ENCODE data around the gene CMTM1.

Gene CMTM1

DNA sequence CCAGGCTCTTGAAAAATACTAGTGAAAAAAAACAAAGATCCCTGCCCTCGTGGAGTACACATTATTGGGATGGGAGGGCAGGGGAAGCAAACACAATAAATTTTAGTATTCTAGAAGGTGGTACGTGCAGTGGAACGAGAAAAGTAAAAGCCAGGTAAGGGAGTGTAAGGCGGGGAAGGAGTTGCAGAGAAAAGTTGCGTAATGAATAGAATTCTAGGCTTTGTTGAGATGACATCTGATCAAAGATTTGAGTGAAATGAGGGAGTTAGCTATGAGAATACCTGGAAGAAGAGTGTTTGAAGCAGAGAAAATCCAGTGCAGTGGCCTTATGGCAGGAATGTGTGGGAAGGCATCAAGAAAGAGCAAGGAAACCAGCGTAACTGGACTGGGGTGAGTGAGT lies 11.7 kb upstream of the CMTM1 start:
- ATAC-seq (ENCODE audit: insufficient read depth, low read depth) (no peak), DNase-seq (no peak)
- H3K79me2 ChIP-seq (ENCODE audit: insufficient read depth, low read length): peaks cover 87% of the 10 kb centered on the region
- peaks cover 91% of the 10 kb centered on the region for H3K4me1 ChIP-seq (ENCODE audit: insufficient read depth, low read length)
- no peaks in the 10 kb centered on the region for H3K27me3 ChIP-seq (ENCODE audit: insufficient read depth, low read length, poor library complexity)
- H3K4me3 ChIP-seq (ENCODE audit: low read depth in 1 of 2, low read length in 2 of 2): peak overlapping the region in 1 of 2 experiments; percentile 86; a peak in 2 of 4 replicates
- no peak for TF ChIP-seq EZH2 (IDR thresholded peaks at IDR 0.05; ENCODE audit: borderline replicate concordance, low read depth, low read length, severe bottlenecking)
- TF ChIP-seq, protein P1, sequence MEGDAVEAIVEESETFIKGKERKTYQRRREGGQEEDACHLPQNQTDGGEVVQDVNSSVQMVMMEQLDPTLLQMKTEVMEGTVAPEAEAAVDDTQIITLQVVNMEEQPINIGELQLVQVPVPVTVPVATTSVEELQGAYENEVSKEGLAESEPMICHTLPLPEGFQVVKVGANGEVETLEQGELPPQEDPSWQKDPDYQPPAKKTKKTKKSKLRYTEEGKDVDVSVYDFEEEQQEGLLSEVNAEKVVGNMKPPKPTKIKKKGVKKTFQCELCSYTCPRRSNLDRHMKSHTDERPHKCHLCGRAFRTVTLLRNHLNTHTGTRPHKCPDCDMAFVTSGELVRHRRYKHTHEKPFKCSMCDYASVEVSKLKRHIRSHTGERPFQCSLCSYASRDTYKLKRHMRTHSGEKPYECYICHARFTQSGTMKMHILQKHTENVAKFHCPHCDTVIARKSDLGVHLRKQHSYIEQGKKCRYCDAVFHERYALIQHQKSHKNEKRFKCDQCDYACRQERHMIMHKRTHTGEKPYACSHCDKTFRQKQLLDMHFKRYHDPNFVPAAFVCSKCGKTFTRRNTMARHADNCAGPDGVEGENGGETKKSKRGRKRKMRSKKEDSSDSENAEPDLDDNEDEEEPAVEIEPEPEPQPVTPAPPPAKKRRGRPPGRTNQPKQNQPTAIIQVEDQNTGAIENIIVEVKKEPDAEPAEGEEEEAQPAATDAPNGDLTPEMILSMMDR (IDR thresholded peaks at IDR 0.05; ENCODE audit: borderline replicate concordance, extremely low read depth, low read length, poor library complexity, severe bottlenecking): no peak
- peak overlapping the region; percentile 71 for H3K9ac ChIP-seq (ENCODE audit: low read depth, low read length)
- H2AFZ ChIP-seq (ENCODE audit: low read depth, low read length): no peak overlapping the region
- peak overlapping the region; percentile 97; the same call in 1 of the 2 replicates for H3K27ac ChIP-seq (ENCODE audit: low read length)
- peaks cover 46% of the 10 kb centered on the region; the same call in 1 of the 2 replicates for H4K20me1 ChIP-seq (ENCODE audit: insufficient read depth, low read length)
- peak overlapping the region; percentile 70 for H3K4me2 ChIP-seq (ENCODE audit: insufficient read depth, low read length)
- H3K9me3 ChIP-seq (ENCODE audit: insufficient read depth, low read length, severe bottlenecking): no peaks in the 10 kb centered on the region
- H3K36me3 ChIP-seq (ENCODE audit: insufficient read depth, low read length): peaks cover 61% of the 10 kb centered on the region

DNA sequence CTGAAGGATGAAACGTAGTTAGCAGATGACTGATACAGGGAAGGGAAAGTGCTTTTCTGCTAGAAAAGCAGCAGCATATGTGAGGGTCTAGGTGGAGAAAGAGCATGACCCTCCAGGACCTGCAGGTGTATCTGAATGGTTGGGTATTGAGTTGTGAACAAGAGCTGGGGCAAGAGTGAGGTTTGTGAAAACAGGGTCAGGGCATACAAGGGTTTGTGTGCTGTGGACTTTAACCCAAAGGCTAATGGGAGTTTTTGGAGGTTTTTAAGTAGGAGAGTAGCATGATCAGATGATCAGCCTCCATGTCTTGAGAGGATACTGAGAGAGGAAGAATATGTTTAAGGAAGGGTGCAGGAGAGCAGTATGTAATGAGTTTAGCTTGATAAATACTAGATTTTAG lies 6.1 kb upstream of the CMTM1 start:
- peaks cover 97% of the 10 kb centered on the region for H3K79me2 ChIP-seq (ENCODE audit: insufficient read depth, low read length)
- peaks cover 57% of the 10 kb centered on the region; the same call in 1 of the 2 replicates for H4K20me1 ChIP-seq (ENCODE audit: insufficient read depth, low read length)
- no peak for TF ChIP-seq EZH2 (IDR thresholded peaks at IDR 0.05; ENCODE audit: borderline replicate concordance, low read depth, low read length, severe bottlenecking)
- TF ChIP-seq, protein P1 (IDR thresholded peaks at IDR 0.05; ENCODE audit: borderline replicate concordance, extremely low read depth, low read length, poor library complexity, severe bottlenecking): no peak
- peak overlapping the region; percentile 28 for H3K4me2 ChIP-seq (ENCODE audit: insufficient read depth, low read length)
- peaks cover 77% of the 10 kb centered on the region for H3K4me1 ChIP-seq (ENCODE audit: insufficient read depth, low read length)
- H3K27ac ChIP-seq (ENCODE audit: low read length): peak overlapping the region; percentile 59
- peaks cover 96% of the 10 kb centered on the region for H3K36me3 ChIP-seq (ENCODE audit: insufficient read depth, low read length)
- no peak for ATAC-seq (ENCODE audit: insufficient read depth, low read depth)
- no peak overlapping the region for H3K4me3 ChIP-seq (ENCODE audit: low read depth in 1 of 2, low read length in 2 of 2)
- DNase-seq: no peak
- H3K9me3 ChIP-seq (ENCODE audit: insufficient read depth, low read length, severe bottlenecking): no peaks in the 10 kb centered on the region
- no peak overlapping the region for H2AFZ ChIP-seq (ENCODE audit: low read depth, low read length)
- H3K9ac ChIP-seq (ENCODE audit: low read depth, low read length): no peak overlapping the region
- H3K27me3 ChIP-seq (ENCODE audit: insufficient read depth, low read length, poor library complexity): no peaks in the 10 kb centered on the region

DNA sequence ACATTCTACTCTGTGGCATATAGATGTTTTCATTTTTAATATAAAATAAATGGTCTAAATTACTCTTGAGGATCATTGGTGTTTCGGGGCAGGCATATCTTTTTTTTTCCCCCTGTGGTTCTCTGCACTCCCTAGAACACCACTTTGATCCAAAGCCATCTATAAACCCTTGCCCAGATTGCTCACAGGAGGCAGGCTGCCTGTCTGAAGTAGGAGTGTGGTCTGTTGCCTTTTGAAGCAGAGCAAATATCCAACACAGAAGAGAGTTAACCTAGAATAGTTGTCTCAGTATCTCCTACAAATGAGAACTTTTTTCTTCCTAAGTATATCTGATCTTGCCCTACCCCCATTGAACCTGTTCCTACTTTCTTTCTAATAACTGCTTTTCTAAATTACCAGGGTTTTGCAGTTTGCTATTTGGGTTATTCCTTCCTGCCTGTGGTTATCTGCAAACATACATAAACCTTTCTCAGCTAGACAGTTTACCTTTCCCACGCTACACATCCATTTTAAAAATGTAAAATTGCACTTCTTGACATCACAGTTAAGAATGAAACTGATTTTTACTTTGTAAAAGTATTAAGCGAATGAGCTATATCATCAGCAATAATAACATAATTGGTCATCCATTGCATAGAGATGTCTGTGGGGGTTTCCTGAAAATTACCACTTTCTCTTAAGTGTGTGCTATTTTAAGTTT lies 4.7 kb upstream of the CMTM1 start:
- ATAC-seq (ENCODE audit: insufficient read depth, low read depth) (peak; percentile 80), DNase-seq (peak; percentile 56)
- peak overlapping the region; percentile 28; the same call in 1 of the 2 replicates for H3K4me2 ChIP-seq (ENCODE audit: insufficient read depth, low read length)
- H3K36me3 ChIP-seq (ENCODE audit: insufficient read depth, low read length): peaks cover 98% of the 10 kb centered on the region
- peaks cover 63% of the 10 kb centered on the region for H3K4me1 ChIP-seq (ENCODE audit: insufficient read depth, low read length)
- no peaks in the 10 kb centered on the region for H3K9me3 ChIP-seq (ENCODE audit: insufficient read depth, low read length, severe bottlenecking)
- no peak for TF ChIP-seq EZH2 (IDR thresholded peaks at IDR 0.05; ENCODE audit: borderline replicate concordance, low read depth, low read length, severe bottlenecking)
- TF ChIP-seq, protein P1 (IDR thresholded peaks at IDR 0.05; ENCODE audit: borderline replicate concordance, extremely low read depth, low read length, poor library complexity, severe bottlenecking): no peak
- H2AFZ ChIP-seq (ENCODE audit: low read depth, low read length): no peak overlapping the region
- no peaks in the 10 kb centered on the region for H3K27me3 ChIP-seq (ENCODE audit: insufficient read depth, low read length, poor library complexity)
- peak overlapping the region; percentile 59; the same call in 1 of the 2 replicates for H3K27ac ChIP-seq (ENCODE audit: low read length)
- no peak overlapping the region for H3K4me3 ChIP-seq (ENCODE audit: low read depth in 1 of 2, low read length in 2 of 2)
- H3K9ac ChIP-seq (ENCODE audit: low read depth, low read length): 0 out of 2 replicates have a peak overlapping the region, but pooled peaks have one; percentile 15
- H3K79me2 ChIP-seq (ENCODE audit: insufficient read depth, low read length): peaks cover 89% of the 10 kb centered on the region
- peaks cover 51% of the 10 kb centered on the region for H4K20me1 ChIP-seq (ENCODE audit: insufficient read depth, low read length)

Data from DND-41 (cell line).